ENCODE measurements around the gene FPGS.

The FPGS gene

DNA sequence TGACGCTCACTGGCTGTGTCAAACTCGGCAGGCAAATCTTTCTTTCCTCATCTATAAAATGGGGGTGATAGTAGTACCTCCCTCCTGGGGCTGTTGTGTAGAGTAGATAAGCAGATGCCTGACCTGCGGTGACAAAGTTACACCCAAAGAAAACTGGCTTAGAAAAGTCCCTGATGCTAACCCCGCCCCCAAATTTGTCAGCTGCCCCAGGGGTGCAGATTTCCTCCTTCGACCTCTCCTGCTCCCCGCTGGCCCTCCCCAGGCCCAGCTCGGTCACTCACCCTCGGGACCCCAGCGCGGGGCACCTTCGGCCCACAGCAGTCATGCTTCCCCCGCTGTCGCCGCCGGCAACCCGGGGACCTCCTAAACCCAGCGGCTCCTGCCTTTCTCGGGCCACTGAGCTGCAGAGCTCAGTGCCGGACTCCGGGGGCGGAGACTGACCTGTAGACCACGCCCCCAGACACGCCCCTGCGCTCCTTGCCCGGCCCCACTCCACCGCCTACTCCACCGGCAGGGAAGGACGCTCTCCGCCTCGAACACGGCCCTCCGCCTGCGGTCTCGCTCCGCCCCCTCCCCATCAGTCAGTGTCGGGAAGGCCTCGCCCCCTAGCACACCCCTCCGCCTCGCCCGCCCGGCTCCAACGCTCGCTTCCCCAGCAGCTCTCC is 31.6 kb upstream of the FPGS start:
- peak overlapping the region; percentile 67 for H3K4me3 ChIP-seq (replicated peaks; ENCODE audit: low read depth, low read length)
- TF ChIP-seq, protein P1, sequence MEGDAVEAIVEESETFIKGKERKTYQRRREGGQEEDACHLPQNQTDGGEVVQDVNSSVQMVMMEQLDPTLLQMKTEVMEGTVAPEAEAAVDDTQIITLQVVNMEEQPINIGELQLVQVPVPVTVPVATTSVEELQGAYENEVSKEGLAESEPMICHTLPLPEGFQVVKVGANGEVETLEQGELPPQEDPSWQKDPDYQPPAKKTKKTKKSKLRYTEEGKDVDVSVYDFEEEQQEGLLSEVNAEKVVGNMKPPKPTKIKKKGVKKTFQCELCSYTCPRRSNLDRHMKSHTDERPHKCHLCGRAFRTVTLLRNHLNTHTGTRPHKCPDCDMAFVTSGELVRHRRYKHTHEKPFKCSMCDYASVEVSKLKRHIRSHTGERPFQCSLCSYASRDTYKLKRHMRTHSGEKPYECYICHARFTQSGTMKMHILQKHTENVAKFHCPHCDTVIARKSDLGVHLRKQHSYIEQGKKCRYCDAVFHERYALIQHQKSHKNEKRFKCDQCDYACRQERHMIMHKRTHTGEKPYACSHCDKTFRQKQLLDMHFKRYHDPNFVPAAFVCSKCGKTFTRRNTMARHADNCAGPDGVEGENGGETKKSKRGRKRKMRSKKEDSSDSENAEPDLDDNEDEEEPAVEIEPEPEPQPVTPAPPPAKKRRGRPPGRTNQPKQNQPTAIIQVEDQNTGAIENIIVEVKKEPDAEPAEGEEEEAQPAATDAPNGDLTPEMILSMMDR (IDR thresholded peaks at IDR 0.05; ENCODE audit: low read length, missing control alignments), result no peak
- peak; percentile 99 for DNase-seq (ENCODE audit: low read depth)

DNA sequence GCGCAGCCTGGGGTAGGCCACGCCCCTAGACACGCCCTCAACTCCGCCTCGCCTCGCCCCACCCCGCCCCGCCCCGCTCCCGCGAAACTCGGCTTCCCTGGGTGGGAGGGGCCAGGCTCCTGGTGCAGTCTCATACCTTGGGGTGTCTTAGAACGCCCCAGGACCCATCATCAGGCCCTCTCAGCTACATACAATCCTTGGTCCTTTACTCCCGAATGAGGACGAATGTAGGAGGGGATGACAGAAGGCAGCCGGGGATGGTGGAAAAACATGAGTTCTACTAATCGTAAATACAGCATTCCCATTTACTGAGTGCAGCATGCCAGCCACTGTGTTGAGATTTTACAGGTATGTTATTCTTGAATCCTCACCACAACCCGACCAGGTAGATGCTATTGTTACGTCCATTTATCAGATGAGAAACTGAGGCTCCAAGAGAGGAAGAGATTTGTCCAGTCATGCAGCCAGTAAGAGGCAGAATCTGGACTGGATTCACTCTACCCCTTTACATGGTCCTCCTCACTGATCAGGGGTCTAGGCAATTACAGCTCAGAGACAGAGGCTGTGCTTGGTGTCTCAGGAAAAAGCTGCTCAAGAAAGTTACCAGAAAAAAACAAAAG is 31.0 kb upstream of the FPGS start:
- DNase-seq (ENCODE audit: low read depth), result no peak
- TF ChIP-seq, protein P1 (IDR thresholded peaks at IDR 0.05; ENCODE audit: low read length, missing control alignments), result no peak
- H3K4me3 ChIP-seq (replicated peaks; ENCODE audit: low read depth, low read length), result peak overlapping the region; percentile 29

DNA sequence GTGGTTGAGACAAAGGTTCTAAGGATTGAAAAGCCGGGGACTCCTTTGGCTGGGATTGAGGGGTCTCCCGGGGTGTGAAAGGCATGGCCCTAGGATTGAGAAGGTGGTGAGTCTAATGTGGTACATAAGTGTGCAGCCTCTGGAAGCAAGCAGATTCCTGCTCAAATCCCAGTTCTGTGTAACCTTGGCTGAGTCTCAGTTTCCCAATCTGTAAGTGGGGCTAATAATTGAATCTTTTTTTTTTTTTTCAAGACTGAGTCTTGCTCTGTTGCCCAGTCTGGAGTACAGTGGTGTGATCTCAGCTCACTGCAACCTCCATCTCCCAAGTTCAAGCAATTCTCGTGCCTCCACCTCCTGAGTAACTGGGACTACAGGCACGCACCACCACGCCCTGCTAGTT is 30.1 kb upstream of the FPGS start:
- TF ChIP-seq, protein P1 (IDR thresholded peaks at IDR 0.05; ENCODE audit: low read length, missing control alignments), result no peak
- DNase-seq (ENCODE audit: low read depth), result no peak
- no peak overlapping the region for H3K4me3 ChIP-seq (replicated peaks; ENCODE audit: low read depth, low read length)

DNA sequence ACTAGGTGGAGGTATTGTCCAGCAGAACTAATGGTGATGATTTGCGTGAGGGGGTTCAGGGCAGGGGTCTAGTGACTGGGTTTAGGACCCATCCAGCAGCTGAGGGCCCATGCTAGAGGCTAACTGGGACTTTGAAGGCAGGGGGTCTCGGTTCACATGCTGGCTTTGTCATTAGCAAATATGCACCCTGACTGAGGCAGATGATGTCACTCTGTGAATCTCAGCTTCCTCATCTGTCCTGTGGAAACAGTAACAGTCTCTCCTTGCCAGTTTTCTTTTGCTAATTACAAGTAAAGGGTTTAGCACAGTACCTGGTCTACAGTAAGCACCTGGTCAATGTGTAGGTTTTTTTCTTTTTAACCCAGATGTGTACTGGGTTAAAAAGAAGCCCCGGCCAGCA is 29.4 kb upstream of the FPGS start:
- H3K4me3 ChIP-seq (replicated peaks; ENCODE audit: low read depth, low read length), result no peak overlapping the region
- no peak for DNase-seq (ENCODE audit: low read depth)
- TF ChIP-seq, protein P1 (IDR thresholded peaks at IDR 0.05; ENCODE audit: low read length, missing control alignments), result no peak

DNA sequence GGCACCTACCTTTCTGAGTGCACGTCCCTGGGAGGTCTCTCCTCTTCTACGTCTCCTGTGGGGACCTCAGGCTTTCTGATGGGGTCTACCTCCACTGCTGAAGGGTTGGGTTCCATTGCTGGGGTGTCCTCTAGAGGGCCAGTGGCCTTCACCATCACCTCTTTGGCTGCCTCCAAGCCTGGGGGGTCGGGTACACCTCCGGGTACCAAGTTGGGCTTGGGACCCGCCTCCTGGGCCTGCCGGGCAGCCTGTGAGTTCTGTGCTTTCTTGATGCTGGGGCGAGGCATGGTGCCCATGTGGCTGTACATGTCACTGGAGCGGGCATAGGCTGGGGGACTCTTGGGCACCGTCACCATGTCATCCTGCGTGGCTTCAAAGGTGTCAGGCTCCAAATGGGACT is 28.7 kb upstream of the FPGS start:
- H3K4me3 ChIP-seq (replicated peaks; ENCODE audit: low read depth, low read length), result no peak overlapping the region
- DNase-seq (ENCODE audit: low read depth), result no peak
- TF ChIP-seq, protein P1 (IDR thresholded peaks at IDR 0.05; ENCODE audit: low read length, missing control alignments), result no peak

DNA sequence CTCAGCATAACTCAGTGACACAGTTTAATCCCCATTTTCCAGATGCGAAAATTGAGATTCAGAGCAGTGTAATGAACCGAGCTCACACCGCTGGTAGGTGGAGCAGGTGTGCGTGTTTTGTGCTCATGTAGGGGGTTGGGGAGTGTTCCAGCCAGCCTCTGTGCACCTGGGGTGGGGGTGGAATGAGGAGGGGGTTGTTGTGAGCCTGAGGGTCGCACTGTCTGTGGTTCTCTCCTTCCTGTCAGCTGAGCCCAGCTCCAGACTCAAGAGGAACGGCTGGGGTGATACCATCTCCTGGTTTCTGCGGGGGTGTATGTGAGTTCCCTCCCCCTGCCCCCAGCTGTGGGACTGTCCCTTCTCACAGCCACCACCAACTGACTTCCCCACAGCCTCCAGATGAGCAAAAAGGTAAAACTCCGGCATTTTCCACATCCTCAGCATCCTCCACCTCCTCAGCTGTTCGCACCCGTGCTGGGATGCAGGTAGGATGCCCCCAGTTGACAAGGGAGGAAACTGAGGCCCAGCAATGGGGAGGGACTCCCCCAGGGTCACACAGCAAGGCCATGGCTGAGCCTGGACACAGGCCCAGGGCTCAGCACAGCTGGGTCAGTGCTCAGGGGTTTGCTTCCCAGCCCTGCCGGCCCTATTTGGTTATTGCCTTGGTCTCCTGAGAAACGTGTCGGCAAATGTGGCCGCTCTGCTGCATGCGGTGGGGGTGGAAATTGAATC is 26.3 kb upstream of the FPGS start:
- DNase-seq (ENCODE audit: low read depth), result no peak
- H3K4me3 ChIP-seq (replicated peaks; ENCODE audit: low read depth, low read length), result no peak overlapping the region
- TF ChIP-seq, protein P1 (IDR thresholded peaks at IDR 0.05; ENCODE audit: low read length, missing control alignments), result no peak
